ENCODE data around the gene CTNNA3. TPM values are rescaled to one million over a fixed set of nuclear protein-coding genes. Genes with fewer than 3 reads are reported as not detected.

The CTNNA3 gene
- total RNA-seq, 1 donor from 2014 or later = not detected

DNA sequence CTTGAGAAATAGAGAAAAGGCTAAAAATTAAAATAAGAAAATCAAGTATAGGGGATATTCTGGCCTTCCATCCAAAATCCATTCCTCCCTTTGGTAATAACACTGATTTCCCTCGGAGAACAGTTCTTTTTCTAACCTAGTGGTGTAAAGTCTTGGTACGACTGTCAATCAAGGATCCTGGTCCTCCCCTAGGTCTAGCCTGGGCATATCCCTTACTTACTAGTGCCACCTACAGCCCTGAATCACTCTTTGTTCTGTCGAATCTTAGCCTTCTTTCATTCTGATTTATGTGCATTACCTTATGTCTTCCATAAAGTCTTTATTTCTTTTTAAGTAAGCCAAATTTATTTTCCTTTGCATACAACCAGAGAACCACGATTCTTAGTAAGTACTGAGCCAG is 1068.8 kb downstream of the CTNNA3 start:
- H3K4me3 Mint-ChIP-seq (ENCODE audit: low read depth) = no peak overlapping the region
- no peak overlapping the region for H3K27ac Mint-ChIP-seq
- no peaks in the 10 kb centered on the region for H3K27me3 Mint-ChIP-seq (ENCODE audit: low read depth)
- H3K36me3 Mint-ChIP-seq (ENCODE audit: low read depth) = no peaks in the 10 kb centered on the region
- intact Hi-C loops (cut with micrococcal nuclease) = no loop called here
- H3K9me3 Mint-ChIP-seq = no peaks in the 10 kb centered on the region
- no peak for DNase-seq (ENCODE audit: low spot score)
- H3K4me1 Mint-ChIP-seq (ENCODE audit: low read depth) = no peaks in the 10 kb centered on the region

DNA sequence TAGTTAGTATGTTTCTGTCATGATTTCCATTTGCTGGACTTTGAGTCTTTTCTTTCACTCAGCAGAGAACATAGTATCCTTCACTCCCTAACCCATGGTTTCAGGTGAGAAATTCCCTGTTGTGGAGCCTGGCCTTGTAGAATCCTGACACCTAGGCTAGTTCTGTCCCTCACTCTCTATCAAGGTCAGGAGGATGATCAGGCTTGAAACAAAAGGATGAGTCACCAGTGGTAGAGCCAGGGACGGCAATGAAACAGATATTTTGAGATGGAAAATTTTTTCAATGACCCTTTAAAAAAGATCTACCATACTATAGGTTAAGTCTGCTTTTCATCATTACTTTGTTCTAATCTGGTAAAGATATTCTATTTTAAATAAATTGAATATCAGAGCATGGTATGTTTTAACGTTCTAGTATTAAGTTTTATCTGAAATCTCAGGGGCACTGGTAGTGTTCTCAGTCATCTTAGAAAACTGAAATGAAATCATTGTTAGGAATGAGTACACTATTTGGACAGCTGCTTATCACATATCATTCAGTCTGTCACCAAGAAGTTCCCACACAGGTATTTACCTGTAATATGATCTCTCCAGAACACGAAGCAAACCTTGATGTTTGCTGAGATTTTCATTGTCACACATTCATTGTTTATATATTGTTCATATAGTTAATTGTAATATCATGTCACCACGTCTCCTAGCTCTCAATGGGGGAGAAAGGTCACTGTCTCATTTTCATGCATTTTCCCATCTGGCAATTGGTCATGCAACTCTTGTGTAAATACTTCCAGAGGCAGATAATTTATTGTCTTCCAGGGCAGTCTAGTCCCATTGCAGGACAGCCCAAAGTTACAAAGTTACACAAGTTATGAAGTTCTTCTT is 1070.0 kb downstream of the CTNNA3 start:
- Mint-ChIP-seq H3K36me3 (ENCODE audit: low read depth) (no peaks in the 10 kb centered on the region), H3K4me3 (ENCODE audit: low read depth) (no peak overlapping the region), H3K9me3 (no peaks in the 10 kb centered on the region), H3K27ac (no peak overlapping the region), H3K4me1 (ENCODE audit: low read depth) (no peaks in the 10 kb centered on the region), H3K27me3 (ENCODE audit: low read depth) (no peaks in the 10 kb centered on the region)
- intact Hi-C loops (cut with micrococcal nuclease) = no loop called here
- DNase-seq (ENCODE audit: low spot score) = no peak

DNA sequence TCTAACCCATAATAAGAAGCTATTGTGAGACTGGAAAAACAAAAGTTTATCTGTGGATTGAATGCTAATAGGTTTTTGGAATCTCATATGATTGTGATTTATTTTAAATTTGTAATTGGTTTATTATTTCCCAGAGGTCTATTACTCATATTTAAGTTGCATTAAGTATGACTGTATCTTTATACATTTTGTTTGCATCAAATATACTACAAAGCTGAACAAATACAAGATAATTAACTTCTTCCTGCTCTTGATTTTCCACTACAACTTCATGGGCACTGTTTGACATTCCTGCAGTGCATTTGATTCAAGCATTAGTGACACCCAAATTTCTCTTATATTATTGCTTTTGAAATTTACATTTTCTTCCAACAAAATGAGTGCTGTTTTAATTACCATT is 1073.9 kb downstream of the CTNNA3 start:
- Mint-ChIP-seq H3K27ac (no peak overlapping the region), H3K4me3 (ENCODE audit: low read depth) (no peak overlapping the region)

DNA sequence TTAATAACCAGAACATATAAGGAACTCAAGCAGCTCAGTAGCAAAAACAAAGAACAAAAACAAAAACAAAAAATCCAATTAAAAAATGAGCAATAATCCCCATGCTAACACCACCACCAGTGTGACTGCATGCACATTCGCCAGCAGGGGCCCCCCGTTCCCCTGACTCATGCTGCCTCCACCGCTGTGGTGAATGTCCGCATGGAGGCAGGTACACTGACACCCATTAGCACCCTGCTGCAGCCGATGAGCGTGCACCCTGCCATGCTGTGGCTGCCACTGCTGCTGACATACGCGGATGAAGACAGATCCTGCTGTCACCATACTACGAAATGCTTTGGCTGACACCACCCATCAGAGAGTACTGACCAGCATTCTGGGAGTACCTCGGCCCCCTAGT is 1091.8 kb downstream of the CTNNA3 start:
- H3K36me3 Mint-ChIP-seq (ENCODE audit: low read depth) = no peaks in the 10 kb centered on the region
- peaks cover 45% of the 10 kb centered on the region for H3K9me3 Mint-ChIP-seq
- DNase-seq (ENCODE audit: low spot score) = no peak
- H3K27me3 Mint-ChIP-seq (ENCODE audit: low read depth) = no peaks in the 10 kb centered on the region
- H3K27ac Mint-ChIP-seq = no peak overlapping the region
- no peak overlapping the region for H3K4me3 Mint-ChIP-seq (ENCODE audit: low read depth)
- H3K4me1 Mint-ChIP-seq (ENCODE audit: low read depth) = no peaks in the 10 kb centered on the region
- intact Hi-C loops (cut with micrococcal nuclease) = no loop called here

More for the DNA sequence above, 1073.9 kb downstream of the CTNNA3 start:
- no peaks in the 10 kb centered on the region for H3K36me3 Mint-ChIP-seq (ENCODE audit: low read depth)
- H3K4me1 Mint-ChIP-seq (ENCODE audit: low read depth) = no peaks in the 10 kb centered on the region
- DNase-seq (ENCODE audit: low spot score) = no peak
- intact Hi-C loops (cut with micrococcal nuclease) = no loop called here
- no peaks in the 10 kb centered on the region for H3K27me3 Mint-ChIP-seq (ENCODE audit: low read depth)
- H3K9me3 Mint-ChIP-seq = no peaks in the 10 kb centered on the region

DNA sequence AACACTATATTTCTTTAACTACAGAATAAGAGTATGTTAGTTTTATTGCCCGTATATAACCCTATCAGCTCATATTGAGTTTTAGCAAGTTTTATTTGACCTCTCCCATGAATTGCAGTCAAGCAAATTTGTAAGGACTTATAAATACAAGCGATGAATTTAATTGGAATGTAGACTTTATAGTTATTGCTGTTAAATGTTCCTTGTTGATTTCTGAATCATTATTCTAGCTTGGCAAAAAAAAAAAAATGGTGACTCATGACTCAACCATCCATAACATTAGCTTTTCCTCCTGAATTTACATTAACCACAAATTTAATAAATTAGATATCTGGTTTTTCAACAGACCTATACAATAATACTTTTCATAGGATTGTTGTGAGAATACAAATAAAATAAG is 1104.1 kb downstream of the CTNNA3 start:
- Mint-ChIP-seq H3K4me3 (ENCODE audit: low read depth) (no peak overlapping the region), H3K27ac (no peak overlapping the region), H3K9me3 (peaks cover 6% of the 10 kb centered on the region), H3K36me3 (ENCODE audit: low read depth) (no peaks in the 10 kb centered on the region), H3K4me1 (ENCODE audit: low read depth) (no peaks in the 10 kb centered on the region), H3K27me3 (ENCODE audit: low read depth) (no peaks in the 10 kb centered on the region)
- intact Hi-C loops (cut with micrococcal nuclease) = no loop called here
- no peak for DNase-seq (ENCODE audit: low spot score)

DNA sequence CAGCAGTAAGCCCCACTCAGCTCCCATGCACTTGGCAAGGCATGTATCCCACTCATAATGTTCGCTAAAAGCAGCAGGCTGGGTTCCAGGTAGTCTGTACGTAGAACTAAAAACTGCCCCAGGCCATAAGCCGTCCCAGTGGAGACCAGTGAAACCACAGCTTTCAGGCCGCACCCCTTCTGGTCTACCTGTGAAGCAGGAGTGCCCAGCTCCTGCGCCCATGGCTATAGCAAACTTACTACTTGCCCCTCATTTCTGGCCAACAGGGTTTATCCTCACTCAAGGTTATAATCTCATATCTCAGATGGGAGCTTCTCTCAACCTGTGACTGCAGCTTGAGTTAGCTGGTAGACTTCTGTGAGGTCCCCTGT is 1108.3 kb downstream of the CTNNA3 start:
- Mint-ChIP-seq H3K4me1 (ENCODE audit: low read depth) (no peaks in the 10 kb centered on the region), H3K27ac (no peak overlapping the region), H3K9me3 (peaks cover 3% of the 10 kb centered on the region), H3K4me3 (ENCODE audit: low read depth) (no peak overlapping the region), H3K27me3 (ENCODE audit: low read depth) (no peaks in the 10 kb centered on the region), H3K36me3 (ENCODE audit: low read depth) (no peaks in the 10 kb centered on the region)
- intact Hi-C loops (cut with micrococcal nuclease) = no loop called here
- DNase-seq (ENCODE audit: low spot score) = no peak

DNA sequence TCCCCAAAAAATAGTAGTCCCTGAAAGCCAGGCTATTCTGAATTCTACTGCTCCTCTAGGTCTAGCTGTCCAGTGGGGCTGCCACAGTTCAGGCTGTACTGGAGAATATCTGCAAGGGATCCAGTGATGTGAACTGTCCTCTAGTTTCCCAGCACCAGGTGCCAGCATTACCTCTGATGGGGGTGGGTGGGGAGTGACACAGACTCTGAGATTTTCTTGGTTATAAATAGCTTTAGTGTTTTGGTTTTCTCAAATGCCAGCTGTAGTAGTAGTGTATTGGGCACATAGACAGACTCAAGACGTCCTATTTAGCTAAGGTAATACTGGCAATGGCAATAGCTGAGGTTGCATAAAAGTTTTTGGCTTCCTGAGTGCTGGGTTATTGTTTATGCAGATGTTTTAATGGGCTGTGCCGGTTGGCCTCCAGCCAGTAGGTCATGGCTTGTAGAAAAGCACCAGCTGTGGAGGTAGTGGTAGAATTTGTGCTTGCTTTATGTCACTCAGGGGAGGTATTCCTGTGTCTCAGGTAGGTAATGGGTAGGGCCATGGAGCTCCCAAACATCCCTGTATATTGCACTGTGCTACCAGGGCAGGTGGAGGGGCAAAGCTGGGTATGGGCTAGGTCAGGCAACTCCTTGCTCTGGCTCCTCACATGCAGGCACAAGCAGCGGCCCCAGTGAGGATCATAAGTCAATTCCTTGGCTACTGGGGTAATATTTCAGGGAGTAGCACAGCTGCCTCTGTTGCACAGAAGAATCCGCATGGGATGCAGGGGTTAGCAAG is 1108.9 kb downstream of the CTNNA3 start:
- intact Hi-C loops (cut with micrococcal nuclease) = no loop called here
- H3K9me3 Mint-ChIP-seq = peaks cover 3% of the 10 kb centered on the region
- H3K27ac Mint-ChIP-seq = no peak overlapping the region
- no peak overlapping the region for H3K4me3 Mint-ChIP-seq (ENCODE audit: low read depth)
- H3K36me3 Mint-ChIP-seq (ENCODE audit: low read depth) = no peaks in the 10 kb centered on the region
- no peaks in the 10 kb centered on the region for H3K27me3 Mint-ChIP-seq (ENCODE audit: low read depth)
- H3K4me1 Mint-ChIP-seq (ENCODE audit: low read depth) = no peaks in the 10 kb centered on the region
- DNase-seq (ENCODE audit: low spot score) = no peak

DNA sequence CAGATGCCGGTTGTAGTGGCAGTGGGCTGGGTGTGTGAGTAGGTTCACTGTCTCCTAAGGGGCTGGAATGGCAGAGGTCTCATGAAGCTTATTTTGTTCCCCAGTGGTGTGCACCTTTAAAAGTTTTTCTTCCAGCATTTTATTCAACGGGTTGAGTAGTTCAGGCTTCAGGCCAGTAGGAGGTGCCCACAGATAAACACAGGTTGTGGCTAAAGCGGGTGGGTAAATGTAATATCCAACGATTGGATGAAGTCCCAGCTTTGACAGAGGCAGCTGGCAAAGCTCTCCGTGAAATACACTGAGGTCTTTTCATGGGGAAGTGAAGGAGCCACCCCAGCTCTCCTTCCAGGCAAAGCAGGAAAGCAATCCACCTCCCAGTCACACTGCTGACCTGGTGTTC is 1109.9 kb downstream of the CTNNA3 start:
- no peaks in the 10 kb centered on the region for H3K27me3 Mint-ChIP-seq (ENCODE audit: low read depth)
- intact Hi-C loops (cut with micrococcal nuclease) = no loop called here

DNA sequence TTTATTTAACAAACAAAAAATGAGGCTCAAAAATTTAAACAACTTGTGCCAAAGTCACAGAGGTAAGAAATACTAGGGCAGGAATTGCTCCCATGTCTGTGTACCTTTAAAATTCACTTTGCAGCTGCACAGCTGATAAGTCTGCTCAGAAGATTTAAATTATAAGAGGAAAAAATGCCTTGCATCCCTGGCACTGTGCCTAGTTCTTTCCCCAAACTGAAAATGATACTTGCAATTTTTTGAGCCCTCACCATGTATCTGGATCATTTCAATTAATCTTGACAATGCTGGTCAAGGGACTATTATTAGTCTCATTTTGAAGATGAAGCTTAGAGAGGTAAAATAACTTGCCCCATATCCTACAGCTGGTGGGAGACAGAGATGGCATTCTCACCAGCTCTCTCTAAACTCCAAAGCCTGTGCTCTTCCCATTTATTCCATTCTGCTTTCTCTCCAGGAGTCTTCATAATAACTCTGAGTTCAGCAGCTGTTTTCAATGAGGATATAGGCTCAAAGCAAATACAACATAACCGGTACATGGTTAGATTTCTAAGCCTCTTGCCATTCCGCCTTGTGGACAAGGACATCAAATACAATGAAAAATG is 1120.6 kb downstream of the CTNNA3 start:
- DNase-seq (ENCODE audit: low spot score) = no peak
- Mint-ChIP-seq H3K36me3 (ENCODE audit: low read depth) (no peaks in the 10 kb centered on the region), H3K27me3 (ENCODE audit: low read depth) (no peaks in the 10 kb centered on the region), H3K4me3 (ENCODE audit: low read depth) (no peak overlapping the region), H3K9me3 (peaks cover 5% of the 10 kb centered on the region), H3K4me1 (ENCODE audit: low read depth) (no peaks in the 10 kb centered on the region), H3K27ac (no peak overlapping the region)
- intact Hi-C loops (cut with micrococcal nuclease) = no loop called here

More for the DNA sequence above, 1109.9 kb downstream of the CTNNA3 start:
- H3K9me3 Mint-ChIP-seq = peaks cover 3% of the 10 kb centered on the region
- H3K36me3 Mint-ChIP-seq (ENCODE audit: low read depth) = no peaks in the 10 kb centered on the region
- no peak for DNase-seq (ENCODE audit: low spot score)
- no peaks in the 10 kb centered on the region for H3K4me1 Mint-ChIP-seq (ENCODE audit: low read depth)
- no peak overlapping the region for H3K27ac Mint-ChIP-seq
- no peak overlapping the region for H3K4me3 Mint-ChIP-seq (ENCODE audit: low read depth)

DNA sequence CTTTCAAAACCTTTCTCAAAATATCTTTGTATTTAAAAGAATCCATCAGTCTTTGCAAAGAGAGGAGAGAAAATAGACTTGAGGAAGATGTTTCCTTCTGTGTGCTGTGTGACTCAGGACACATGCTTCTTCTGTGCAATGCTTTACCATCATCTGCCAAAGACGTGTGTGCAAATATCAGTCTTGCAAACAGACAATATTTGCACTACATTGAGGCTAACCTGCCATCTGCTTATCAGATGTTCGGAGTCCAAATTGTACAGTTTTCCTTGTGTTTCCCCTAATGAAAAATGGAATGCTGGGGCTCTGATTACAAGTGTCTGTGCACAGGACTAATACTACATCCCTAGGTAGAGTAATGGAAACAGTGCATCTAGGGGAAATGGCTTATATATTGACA is 1123.3 kb downstream of the CTNNA3 start:
- no peaks in the 10 kb centered on the region for H3K4me1 Mint-ChIP-seq (ENCODE audit: low read depth)
- no peaks in the 10 kb centered on the region for H3K36me3 Mint-ChIP-seq (ENCODE audit: low read depth)
- intact Hi-C loops (cut with micrococcal nuclease) = no loop called here
- H3K9me3 Mint-ChIP-seq = peaks cover 5% of the 10 kb centered on the region
- H3K4me3 Mint-ChIP-seq (ENCODE audit: low read depth) = no peak overlapping the region
- no peak overlapping the region for H3K27ac Mint-ChIP-seq
- no peaks in the 10 kb centered on the region for H3K27me3 Mint-ChIP-seq (ENCODE audit: low read depth)
- DNase-seq (ENCODE audit: low spot score) = no peak

DNA sequence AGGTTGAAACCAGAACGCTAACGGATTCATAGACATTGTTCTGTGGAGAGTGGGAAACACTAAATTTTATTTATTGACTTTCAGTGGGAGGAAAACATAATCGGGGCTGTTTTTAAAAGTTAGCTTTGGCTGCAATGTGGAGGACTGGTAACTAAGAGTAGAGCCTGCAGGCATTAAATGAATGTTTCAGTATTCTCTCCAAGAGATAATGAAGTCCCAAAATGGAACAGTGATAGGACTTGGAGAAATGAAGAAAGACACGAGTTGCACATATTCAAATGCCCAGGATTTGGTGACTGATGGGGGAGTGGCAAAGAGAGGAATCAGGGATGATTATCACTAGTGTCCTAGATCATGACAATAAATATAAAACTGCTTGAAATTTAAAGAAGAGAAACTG is 1130.0 kb downstream of the CTNNA3 start:
- intact Hi-C loops (cut with micrococcal nuclease) = no loop called here
- peaks cover 11% of the 10 kb centered on the region for H3K9me3 Mint-ChIP-seq
- DNase-seq (ENCODE audit: low spot score) = no peak
- no peaks in the 10 kb centered on the region for H3K27me3 Mint-ChIP-seq (ENCODE audit: low read depth)
- no peak overlapping the region for H3K27ac Mint-ChIP-seq
- no peaks in the 10 kb centered on the region for H3K4me1 Mint-ChIP-seq (ENCODE audit: low read depth)
- no peak overlapping the region for H3K4me3 Mint-ChIP-seq (ENCODE audit: low read depth)
- no peaks in the 10 kb centered on the region for H3K36me3 Mint-ChIP-seq (ENCODE audit: low read depth)

DNA sequence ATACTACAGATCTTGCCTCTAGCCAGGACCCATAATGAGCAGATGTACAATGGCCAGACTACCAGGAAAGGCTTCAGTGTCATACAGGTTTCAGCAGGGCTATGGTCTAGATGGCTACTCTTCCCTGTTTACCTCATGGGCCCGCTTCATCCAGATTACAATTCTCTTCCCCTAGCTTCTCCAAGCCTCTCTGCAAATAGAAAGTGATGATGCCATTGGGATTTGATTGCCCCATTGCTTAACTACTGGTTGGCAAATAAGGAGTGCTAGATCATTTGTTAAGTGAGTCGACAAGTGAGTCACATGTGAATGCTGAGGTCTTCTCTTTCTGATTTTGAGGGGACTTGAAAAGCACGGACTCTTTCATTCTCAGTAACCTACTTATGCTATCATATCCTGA is 1131.7 kb downstream of the CTNNA3 start:
- intact Hi-C loops (cut with micrococcal nuclease) = no loop called here
- H3K4me1 Mint-ChIP-seq (ENCODE audit: low read depth) = no peaks in the 10 kb centered on the region
- H3K4me3 Mint-ChIP-seq (ENCODE audit: low read depth) = no peak overlapping the region
- H3K9me3 Mint-ChIP-seq = peaks cover 15% of the 10 kb centered on the region
- no peak for DNase-seq (ENCODE audit: low spot score)
- H3K36me3 Mint-ChIP-seq (ENCODE audit: low read depth) = no peaks in the 10 kb centered on the region
- H3K27me3 Mint-ChIP-seq (ENCODE audit: low read depth) = no peaks in the 10 kb centered on the region
- no peak overlapping the region for H3K27ac Mint-ChIP-seq

DNA sequence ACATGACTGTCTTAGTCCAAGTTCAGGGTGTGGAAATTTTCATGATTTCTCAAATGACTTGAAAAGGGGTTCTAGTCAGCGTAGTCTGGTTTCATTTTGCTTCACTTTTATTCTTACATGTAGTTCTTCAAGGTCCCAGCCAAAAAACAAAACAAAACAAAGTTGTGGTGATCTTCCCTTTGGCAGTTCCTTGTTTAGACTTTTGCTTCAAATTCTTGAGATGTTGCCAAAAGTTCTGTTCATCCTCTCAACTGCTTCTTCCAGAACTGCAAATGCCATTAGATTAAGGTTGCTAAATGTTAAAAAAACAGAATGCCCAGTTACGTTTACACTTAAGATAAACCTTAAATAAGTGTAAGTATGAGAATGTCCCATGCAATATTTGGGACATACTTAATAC is 1140.9 kb downstream of the CTNNA3 start:
- intact Hi-C loops (cut with micrococcal nuclease) = no loop called here
- Mint-ChIP-seq H3K27ac (no peak overlapping the region), H3K4me1 (ENCODE audit: low read depth) (no peaks in the 10 kb centered on the region), H3K9me3 (peaks cover 4% of the 10 kb centered on the region), H3K36me3 (ENCODE audit: low read depth) (no peaks in the 10 kb centered on the region), H3K27me3 (ENCODE audit: low read depth) (no peaks in the 10 kb centered on the region), H3K4me3 (ENCODE audit: low read depth) (no peak overlapping the region)
- DNase-seq (ENCODE audit: low spot score) = no peak
